ENCODE measurements around the gene CCIN.

CCIN gene

DNA sequence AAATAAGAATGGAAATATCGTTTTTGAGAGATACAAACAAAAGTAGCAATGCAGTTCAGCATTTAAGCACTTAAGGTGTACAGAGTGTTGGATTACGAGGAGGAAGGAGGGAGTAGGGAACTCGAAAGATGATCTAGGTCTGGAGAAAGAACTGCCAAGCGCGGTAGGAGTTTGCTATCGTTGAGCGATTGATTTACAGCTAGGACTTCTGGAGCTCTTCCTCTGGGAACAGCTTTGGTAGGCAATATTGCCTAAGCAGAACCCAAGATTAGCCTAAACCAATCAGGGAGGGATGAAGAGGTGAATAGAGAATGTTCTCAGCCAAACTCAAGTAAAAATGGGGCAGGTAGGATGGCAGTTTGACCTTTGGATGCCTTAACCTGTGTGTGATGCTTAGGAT is 22.5 kb downstream of the CCIN start:
- DNase-seq (ENCODE audit: low read depth): no peak

GRCh38 chr9:36192196-36192595 is 23.0 kb downstream of the CCIN start:
- DNase-seq (ENCODE audit: low read depth): no peak

DNA sequence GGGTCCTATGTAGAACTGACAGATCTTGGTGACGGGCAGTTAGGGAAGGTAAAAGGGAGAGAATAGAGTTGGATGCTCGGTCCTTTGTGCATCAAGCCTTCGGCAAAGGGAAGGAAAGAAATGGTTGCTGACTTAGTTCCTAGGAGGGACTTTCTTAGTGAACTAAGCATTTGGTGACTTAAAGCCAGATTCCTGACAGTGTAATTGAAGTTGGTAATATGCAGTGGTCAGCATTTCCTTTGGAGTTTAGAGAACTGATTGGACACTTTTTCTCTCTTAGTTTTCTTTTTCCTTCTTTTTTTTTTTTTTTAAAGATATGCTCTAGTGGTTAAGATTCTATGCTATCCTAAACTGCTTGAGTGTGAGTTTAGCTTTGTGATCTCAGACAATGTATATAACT is 23.8 kb downstream of the CCIN start:
- no peak for DNase-seq (ENCODE audit: low read depth)

DNA sequence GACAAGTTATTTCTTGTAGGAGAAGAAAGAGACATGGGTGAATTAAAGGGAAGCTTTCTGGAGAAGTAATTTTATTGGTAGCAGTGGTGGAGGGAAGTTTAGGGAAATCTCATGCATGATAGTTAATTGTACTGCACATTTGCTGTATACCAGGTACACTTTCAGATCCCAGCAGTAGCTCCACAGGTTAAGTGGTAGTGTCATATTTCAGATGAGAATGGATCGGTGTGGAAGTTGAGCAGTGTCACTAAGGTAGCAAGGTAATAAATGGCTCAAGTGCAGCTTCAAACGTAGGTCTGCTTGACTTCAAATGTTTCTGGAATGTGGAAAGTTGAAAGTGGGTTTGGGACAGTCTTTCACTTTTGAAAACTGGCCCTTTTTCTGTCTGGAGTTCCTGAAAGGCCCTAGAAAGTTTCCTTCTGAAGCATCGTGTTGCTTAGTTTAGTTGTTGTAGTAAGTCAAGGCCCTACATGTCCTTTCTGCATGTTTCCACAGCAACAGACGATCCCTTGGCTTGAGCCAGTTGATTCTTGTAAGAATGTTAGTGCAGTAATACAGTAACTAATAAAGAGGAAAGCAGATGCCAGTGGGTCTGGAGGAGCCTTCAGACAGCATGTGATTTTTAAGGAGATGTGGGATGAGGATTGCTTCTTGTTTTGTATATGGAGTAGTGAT is 25.3 kb downstream of the CCIN start:
- DNase-seq (ENCODE audit: low read depth): no peak

DNA sequence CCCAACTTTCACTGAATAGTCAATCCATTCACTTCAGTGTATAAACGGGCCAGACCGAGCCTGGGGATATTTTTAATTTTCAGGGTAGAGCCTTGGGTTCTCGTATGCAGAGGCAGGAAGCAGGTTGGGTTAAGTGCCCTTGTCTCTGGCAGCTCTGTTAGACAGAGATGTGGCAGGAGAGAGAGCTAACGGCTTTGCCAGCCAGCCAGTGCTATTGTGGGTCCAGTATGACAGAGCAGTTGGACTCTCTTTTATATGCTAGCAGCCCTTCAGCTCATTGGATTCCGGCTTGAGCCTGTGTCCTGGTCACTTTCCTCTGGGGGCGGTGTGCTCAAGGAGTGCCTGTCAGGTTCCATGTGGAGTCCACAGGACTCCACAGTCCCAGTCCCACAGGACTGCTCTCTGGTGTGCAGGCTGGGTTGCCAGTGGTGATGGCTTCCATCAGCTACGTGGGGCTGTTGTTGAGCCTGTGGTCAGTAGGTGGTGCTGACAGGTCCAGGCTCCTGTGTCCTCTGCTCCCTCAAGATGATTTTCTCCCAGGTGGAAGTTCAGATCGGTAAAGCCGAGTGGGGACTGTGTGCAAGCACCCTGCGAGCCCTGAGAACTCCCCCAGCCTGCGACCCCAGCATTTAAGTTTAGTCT is 35.8 kb downstream of the CCIN start:
- no peak for DNase-seq (ENCODE audit: low read depth)

- DNase-seq (ENCODE audit: low read depth): no peak
Measured at GRCh38 chr9:36207016-36207415, 37.8 kb downstream of the CCIN start.

DNA sequence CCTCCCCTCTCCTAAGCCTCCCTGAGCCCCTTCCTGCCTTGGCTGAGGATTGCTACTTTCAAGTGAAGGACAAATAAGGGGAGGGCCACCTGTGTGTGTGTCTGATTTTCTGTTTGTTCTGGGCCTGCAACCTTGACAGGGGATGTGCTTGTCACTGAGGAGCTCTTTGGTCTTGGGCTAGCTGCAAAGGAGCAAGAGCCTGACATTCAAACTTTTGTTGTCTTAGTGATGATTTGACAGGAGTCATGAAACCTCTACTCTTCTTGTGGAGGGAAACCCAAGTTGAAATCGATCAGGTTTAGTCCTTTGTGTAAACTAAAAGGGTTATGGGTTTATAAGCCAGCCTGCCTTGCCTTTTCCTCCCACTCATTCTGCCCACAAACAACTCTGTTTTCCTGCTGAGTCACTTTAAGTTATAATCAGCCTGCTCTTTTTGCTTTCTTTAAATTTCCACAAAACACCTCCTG is 38.4 kb downstream of the CCIN start:
- no peak for DNase-seq (ENCODE audit: low read depth)

DNA sequence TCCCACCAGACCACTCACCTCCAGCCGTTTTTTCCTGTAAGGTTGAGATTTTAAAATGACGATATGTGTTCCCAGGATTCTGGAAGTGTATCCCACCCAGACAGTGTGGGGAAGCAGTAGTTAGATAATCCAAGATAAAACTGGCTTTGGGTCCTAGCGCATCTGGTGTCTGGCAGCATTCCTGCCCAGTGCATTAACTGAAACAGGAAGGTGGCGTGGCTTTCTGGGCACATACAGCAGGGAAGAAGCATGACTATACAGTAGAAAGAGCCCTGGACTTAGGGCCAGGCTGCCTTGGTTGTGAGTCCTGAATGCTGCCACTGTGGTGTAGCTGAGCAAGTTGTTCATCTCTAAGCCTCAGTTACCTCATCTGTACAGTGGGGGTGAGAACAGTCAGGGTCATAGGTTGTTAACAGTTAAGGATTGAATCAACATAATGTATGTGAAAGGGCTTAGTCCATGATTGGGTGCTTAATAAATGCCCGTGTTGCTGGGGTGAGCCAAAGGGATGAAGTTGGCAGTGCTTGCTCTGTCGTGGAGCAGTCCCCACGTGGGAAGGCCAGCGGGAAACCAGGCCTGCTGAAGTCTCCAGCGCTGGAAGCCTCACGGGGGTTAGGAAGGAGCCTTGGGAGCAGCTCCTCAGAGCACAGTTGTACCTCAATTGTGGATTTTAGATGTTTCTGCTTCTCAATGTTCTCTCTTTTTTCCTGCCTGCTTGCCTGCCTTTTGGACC is 39.5 kb downstream of the CCIN start:
- DNase-seq (ENCODE audit: low read depth): no peak

DNA sequence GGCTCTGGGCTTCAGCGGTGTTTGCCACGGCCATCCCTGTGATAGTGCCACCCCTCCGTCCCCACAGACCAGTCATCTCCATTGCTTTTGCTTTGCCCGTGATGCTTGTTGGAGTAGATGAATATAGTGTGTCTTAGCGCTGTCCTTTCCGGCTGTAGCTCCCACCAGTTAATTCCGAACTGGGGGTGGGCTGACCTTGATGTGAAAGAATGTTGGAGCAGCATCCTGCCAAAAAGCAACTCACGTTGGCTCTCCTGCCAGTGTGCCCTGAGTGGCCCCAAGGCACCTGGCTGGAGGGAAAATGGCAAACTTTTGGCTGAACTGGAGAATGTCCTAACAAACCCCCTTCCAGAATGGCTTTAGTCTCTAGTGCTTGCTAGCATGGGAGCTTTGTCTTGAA is 41.5 kb downstream of the CCIN start:
- no peak for DNase-seq (ENCODE audit: low read depth)

GRCh38 chr9:36211510-36211909 is 42.3 kb downstream of the CCIN start:
- DNase-seq (ENCODE audit: low read depth): no peak

DNA sequence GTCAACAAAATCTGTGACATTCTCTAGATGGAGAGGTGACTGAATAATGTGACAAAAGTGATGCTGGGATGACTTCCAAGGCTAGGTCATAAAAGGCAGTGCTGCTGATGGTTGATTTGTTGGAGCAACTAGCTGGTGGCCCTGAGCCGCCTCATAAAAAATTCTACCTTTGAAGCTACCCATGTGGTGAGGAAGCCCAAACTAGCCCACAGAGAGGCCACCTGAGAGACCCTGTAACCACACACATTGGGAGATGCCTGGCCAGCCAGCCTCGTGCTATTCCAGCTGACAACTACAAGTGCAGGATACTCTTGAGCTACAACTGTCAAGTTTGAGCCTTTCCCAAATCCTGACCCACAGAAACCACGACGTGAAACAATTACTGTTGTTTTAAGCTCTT is 44.2 kb downstream of the CCIN start:
- no peak for DNase-seq (ENCODE audit: low read depth)

GRCh38 chr9:36213989-36214388 is 44.8 kb downstream of the CCIN start:
- no peak for DNase-seq (ENCODE audit: low read depth)

- no peak for DNase-seq (ENCODE audit: low read depth)
Measured at GRCh38 chr9:36214571-36214970, 45.4 kb downstream of the CCIN start.

DNA sequence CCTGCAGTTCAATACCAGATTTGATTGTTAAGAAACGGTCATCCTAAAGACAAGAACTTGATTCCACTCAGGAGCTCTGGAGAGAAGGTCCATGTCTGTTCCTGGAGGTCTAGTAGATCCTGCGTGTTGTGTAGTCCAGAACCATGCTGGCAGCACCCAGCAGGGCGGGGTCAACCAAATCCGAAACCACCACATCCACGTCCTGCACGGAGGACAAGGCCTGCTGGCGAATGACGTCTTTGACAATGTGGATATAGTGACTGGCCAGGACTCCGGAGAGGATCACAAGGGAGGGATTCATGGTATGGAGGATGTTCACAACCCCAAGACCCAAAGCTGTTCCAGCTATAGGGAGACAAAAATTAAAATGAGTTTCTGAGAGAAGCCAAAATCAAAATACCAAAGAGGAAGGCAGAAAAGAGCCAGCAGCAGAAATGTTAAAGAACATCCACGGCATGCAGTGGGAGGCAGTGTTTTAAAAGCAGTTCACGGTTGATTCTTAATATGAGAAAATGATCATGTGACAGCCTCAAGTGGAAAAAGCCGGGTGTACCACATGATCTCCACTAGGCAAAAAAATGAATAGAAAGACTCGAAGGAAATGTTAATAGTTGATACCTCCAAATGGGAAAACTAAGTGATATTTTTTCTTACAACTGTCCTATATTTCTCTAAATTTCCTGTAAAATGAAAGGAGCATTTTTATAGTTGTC is 48.2 kb downstream of the CCIN start:
- DNase-seq (ENCODE audit: low read depth): no peak

- DNase-seq (ENCODE audit: low read depth): no peak
Measured at GRCh38 chr9:36218011-36218410, 48.8 kb downstream of the CCIN start.

DNA sequence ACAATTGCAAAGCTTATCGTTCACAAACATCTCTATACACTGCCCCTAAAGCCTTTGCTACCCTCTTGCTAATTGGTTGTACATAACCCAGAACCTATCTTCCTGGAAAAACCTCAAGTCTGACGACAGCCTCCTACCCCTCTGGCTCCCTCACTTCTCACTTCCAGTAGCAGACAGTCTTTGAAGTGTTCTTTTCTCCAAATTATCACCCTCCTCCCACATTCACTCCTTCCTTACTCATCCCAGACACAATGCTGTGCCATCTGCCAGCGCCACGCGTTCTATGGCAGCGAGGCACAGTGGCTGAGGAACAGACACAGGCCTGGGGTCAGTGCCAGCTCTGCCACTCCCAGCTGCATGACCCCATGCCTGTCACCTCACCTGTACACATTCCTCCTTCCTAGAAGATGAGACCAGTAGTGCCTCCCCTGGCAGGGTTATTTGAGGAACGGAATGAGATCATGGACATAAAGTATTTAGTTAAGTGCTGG is 49.3 kb downstream of the CCIN start:
- no peak for DNase-seq (ENCODE audit: low read depth)
